ENCODE results near the gene MLXIP. TPM values are rescaled to one million over a fixed set of nuclear protein-coding genes. Genes with fewer than 3 reads are reported as not detected.

The MLXIP gene
- total and polyA plus RNA-seq, 2 experiments from 2014 or later, result 16.2 to 23.0 TPM

GRCh38 chr12:122148657-122149056, 70.1 kb downstream of the MLXIP start:
- Histone ChIP-seq H3K4me1 (ENCODE audit: insufficient read depth) (no peaks in the 10 kb centered on the region), H4K20me1 (replicated peaks; ENCODE audit: insufficient read depth) (no peaks in the 10 kb centered on the region), H3K27ac (ENCODE audit: low read depth) (no peak overlapping the region), H3K9me2 (ENCODE audit: insufficient read depth) (no peaks in the 10 kb centered on the region), H3K36me3 (ENCODE audit: insufficient read depth) (no peaks in the 10 kb centered on the region), H3K27me3 (ENCODE audit: insufficient read depth) (no peaks in the 10 kb centered on the region), H2AFZ (no peak overlapping the region), H3K4me3 (no peak overlapping the region), H3K4me2 (no peak overlapping the region), H3F3A (replicated peaks; ENCODE audit: low read depth) (no peaks in the 10 kb centered on the region), H3K79me2 (replicated peaks; ENCODE audit: insufficient read depth) (no peaks in the 10 kb centered on the region)
- H3K4me3 Mint-ChIP-seq, result no peak overlapping the region
- peaks cover 6% of the 10 kb centered on the region for H3K9me3 Mint-ChIP-seq
- TF ChIP-seq STAT1 (IDR thresholded peaks at IDR 0.05; ENCODE audit: unreplicated experiment), result no peak
- TF ChIP-seq POLR2AphosphoS5 (IDR thresholded peaks at IDR 0.05; ENCODE audit: low read depth), result no peak
- TF ChIP-seq JUNB (IDR thresholded peaks at IDR 0.05; ENCODE audit: unreplicated experiment), result no peak
- TF ChIP-seq EZH2 (IDR thresholded peaks at IDR 0.05; ENCODE audit: low read depth, unreplicated experiment), result no peak
- TF ChIP-seq CTCF (conservative IDR thresholded peaks at IDR 0.05; ENCODE audit: low read depth in 2 of 2), result no peak
- peaks cover 11% of the 10 kb centered on the region for H3K27me3 Mint-ChIP-seq (ENCODE audit: insufficient read depth, low read depth, poor library complexity)
- peaks cover 3% of the 10 kb centered on the region; the same call in 2 of the 3 replicates for H3K4me1 Mint-ChIP-seq
- DNase-seq (ENCODE audit: low spot score) (no peak), ATAC-seq (no peak)
- H3K27ac Mint-ChIP-seq, result no peak overlapping the region
- H3K36me3 Mint-ChIP-seq (ENCODE audit: low read depth), result peaks cover 8% of the 10 kb centered on the region

GRCh38 chr12:122150127-122150681, 71.6 kb downstream of the MLXIP start:
- ATAC-seq (no peak), DNase-seq (ENCODE audit: low spot score) (no peak)
- no peaks in the 10 kb centered on the region for H4K20me1 ChIP-seq (replicated peaks; ENCODE audit: insufficient read depth)
- H3K36me3 ChIP-seq (ENCODE audit: insufficient read depth), result no peaks in the 10 kb centered on the region
- no peaks in the 10 kb centered on the region for H3K9me3 Mint-ChIP-seq
- H3K27me3 ChIP-seq (ENCODE audit: insufficient read depth), result no peaks in the 10 kb centered on the region
- H3F3A ChIP-seq (replicated peaks; ENCODE audit: low read depth), result no peaks in the 10 kb centered on the region
- H2AFZ ChIP-seq, result no peak overlapping the region
- H3K4me1 Mint-ChIP-seq, result peaks cover 3% of the 10 kb centered on the region; the same call in 2 of the 3 replicates
- H3K4me1 ChIP-seq (ENCODE audit: insufficient read depth), result no peaks in the 10 kb centered on the region
- peaks cover 17% of the 10 kb centered on the region for H3K27me3 Mint-ChIP-seq (ENCODE audit: insufficient read depth, low read depth, poor library complexity)
- H3K79me2 ChIP-seq (replicated peaks; ENCODE audit: insufficient read depth), result no peaks in the 10 kb centered on the region
- H3K27ac Mint-ChIP-seq, result no peak overlapping the region
- H3K36me3 Mint-ChIP-seq (ENCODE audit: low read depth), result no peaks in the 10 kb centered on the region; the same call in 2 of the 3 replicates
- H3K4me3 Mint-ChIP-seq, result no peak overlapping the region
- no peaks in the 10 kb centered on the region for H3K9me2 ChIP-seq (ENCODE audit: insufficient read depth)
- no peak overlapping the region for H3K4me3 ChIP-seq
- H3K4me2 ChIP-seq, result no peak overlapping the region
- H3K27ac ChIP-seq (ENCODE audit: low read depth), result no peak overlapping the region
- TF ChIP-seq JUNB (IDR thresholded peaks at IDR 0.05; ENCODE audit: unreplicated experiment) (no peak), EZH2 (IDR thresholded peaks at IDR 0.05; ENCODE audit: low read depth, unreplicated experiment) (no peak), POLR2AphosphoS5 (IDR thresholded peaks at IDR 0.05; ENCODE audit: low read depth) (no peak), EZH2phosphoT487 (IDR thresholded peaks at IDR 0.05; ENCODE audit: unreplicated experiment) (no peak), CREB1 (CRISPR knock-in tag; IDR thresholded peaks at IDR 0.05; ENCODE audit: low read depth) (no peak), STAT1 (IDR thresholded peaks at IDR 0.05; ENCODE audit: unreplicated experiment) (no peak), NANOG (IDR thresholded peaks at IDR 0.05; ENCODE audit: borderline replicate concordance) (no peak), ZNF114 (CRISPR knock-in tag; IDR thresholded peaks at IDR 0.05) (no peak)
- TF ChIP-seq, protein P1, sequence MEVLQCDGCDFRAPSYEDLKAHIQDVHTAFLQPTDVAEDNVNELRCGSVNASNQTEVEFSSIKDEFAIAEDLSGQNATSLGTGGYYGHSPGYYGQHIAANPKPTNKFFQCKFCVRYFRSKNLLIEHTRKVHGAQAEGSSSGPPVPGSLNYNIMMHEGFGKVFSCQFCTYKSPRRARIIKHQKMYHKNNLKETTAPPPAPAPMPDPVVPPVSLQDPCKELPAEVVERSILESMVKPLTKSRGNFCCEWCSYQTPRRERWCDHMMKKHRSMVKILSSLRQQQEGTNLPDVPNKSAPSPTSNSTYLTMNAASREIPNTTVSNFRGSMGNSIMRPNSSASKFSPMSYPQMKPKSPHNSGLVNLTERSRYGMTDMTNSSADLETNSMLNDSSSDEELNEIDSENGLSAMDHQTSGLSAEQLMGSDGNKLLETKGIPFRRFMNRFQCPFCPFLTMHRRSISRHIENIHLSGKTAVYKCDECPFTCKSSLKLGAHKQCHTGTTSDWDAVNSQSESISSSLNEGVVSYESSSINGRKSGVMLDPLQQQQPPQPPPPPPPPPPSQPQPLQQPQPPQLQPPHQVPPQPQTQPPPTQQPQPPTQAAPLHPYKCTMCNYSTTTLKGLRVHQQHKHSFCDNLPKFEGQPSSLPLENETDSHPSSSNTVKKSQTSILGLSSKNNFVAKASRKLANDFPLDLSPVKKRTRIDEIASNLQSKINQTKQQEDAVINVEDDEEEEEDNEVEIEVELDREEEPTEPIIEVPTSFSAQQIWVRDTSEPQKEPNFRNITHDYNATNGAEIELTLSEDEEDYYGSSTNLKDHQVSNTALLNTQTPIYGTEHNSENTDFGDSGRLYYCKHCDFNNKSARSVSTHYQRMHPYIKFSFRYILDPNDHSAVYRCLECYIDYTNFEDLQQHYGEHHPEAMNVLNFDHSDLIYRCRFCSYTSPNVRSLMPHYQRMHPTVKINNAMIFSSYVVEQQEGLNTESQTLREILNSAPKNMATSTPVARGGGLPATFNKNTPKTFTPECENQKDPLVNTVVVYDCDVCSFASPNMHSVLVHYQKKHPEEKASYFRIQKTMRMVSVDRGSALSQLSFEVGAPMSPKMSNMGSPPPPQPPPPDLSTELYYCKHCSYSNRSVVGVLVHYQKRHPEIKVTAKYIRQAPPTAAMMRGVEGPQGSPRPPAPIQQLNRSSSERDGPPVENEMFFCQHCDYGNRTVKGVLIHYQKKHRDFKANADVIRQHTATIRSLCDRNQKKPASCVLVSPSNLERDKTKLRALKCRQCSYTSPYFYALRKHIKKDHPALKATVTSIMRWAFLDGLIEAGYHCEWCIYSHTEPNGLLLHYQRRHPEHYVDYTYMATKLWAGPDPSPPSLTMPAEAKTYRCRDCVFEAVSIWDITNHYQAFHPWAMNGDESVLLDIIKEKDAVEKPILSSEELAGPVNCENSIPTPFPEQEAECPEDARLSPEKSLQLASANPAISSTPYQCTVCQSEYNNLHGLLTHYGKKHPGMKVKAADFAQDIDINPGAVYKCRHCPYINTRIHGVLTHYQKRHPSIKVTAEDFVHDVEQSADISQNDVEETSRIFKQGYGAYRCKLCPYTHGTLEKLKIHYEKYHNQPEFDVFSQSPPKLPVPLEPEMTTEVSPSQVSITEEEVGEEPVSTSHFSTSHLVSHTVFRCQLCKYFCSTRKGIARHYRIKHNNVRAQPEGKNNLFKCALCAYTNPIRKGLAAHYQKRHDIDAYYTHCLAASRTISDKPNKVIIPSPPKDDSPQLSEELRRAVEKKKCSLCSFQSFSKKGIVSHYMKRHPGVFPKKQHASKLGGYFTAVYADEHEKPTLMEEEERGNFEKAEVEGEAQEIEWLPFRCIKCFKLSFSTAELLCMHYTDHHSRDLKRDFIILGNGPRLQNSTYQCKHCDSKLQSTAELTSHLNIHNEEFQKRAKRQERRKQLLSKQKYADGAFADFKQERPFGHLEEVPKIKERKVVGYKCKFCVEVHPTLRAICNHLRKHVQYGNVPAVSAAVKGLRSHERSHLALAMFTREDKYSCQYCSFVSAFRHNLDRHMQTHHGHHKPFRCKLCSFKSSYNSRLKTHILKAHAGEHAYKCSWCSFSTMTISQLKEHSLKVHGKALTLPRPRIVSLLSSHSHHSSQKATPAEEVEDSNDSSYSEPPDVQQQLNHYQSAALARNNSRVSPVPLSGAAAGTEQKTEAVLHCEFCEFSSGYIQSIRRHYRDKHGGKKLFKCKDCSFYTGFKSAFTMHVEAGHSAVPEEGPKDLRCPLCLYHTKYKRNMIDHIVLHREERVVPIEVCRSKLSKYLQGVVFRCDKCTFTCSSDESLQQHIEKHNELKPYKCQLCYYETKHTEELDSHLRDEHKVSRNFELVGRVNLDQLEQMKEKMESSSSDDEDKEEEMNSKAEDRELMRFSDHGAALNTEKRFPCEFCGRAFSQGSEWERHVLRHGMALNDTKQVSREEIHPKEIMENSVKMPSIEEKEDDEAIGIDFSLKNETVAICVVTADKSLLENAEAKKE (CRISPR knock-in tag; IDR thresholded peaks at IDR 0.05), result no peak
- TF ChIP-seq, protein P2, sequence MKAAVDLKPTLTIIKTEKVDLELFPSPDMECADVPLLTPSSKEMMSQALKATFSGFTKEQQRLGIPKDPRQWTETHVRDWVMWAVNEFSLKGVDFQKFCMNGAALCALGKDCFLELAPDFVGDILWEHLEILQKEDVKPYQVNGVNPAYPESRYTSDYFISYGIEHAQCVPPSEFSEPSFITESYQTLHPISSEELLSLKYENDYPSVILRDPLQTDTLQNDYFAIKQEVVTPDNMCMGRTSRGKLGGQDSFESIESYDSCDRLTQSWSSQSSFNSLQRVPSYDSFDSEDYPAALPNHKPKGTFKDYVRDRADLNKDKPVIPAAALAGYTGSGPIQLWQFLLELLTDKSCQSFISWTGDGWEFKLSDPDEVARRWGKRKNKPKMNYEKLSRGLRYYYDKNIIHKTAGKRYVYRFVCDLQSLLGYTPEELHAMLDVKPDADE (IDR thresholded peaks at IDR 0.05), result no peak
